ENCODE results near the gene NKX1-1. TPM values are rescaled to one million over a fixed set of nuclear protein-coding genes. Genes with fewer than 3 reads are reported as not detected.

Gene NKX1-1
- total and polyA plus RNA-seq, 11 donors, result not detected

- TF ChIP-seq, protein P1, sequence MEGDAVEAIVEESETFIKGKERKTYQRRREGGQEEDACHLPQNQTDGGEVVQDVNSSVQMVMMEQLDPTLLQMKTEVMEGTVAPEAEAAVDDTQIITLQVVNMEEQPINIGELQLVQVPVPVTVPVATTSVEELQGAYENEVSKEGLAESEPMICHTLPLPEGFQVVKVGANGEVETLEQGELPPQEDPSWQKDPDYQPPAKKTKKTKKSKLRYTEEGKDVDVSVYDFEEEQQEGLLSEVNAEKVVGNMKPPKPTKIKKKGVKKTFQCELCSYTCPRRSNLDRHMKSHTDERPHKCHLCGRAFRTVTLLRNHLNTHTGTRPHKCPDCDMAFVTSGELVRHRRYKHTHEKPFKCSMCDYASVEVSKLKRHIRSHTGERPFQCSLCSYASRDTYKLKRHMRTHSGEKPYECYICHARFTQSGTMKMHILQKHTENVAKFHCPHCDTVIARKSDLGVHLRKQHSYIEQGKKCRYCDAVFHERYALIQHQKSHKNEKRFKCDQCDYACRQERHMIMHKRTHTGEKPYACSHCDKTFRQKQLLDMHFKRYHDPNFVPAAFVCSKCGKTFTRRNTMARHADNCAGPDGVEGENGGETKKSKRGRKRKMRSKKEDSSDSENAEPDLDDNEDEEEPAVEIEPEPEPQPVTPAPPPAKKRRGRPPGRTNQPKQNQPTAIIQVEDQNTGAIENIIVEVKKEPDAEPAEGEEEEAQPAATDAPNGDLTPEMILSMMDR (IDR thresholded peaks at IDR 0.05), result no peak
- TF ChIP-seq POLR2A (IDR thresholded peaks at IDR 0.05), result no peak
- ATAC-seq (no peak), DNase-seq (peak in 3 of 5 donors; percentile 15 to 57 (median 24))
- H3K4me1 ChIP-seq, result no peaks in the 10 kb centered on the region
- intact Hi-C loops (cut with DNase I), result no loop called here
- no peak overlapping the region for H3K27ac ChIP-seq
- H3K27me3 ChIP-seq, result no peaks in the 10 kb centered on the region
- 90 to 96% (median 92%) methylated on average over 20 to 34 of the region's 34 CpGs for WGBS, 4 donors
- H3K9me3 ChIP-seq, result peaks cover 0 to 15% (median 8%) of the 10 kb centered on the region in 12 donors
- no peak overlapping the region for H3K4me3 ChIP-seq
- H3K36me3 ChIP-seq, result peaks cover 0 to 52% (median 24%) of the 10 kb centered on the region in 9 donors
Measured at GRCh38 chr4:1383728-1384591, 22.3 kb downstream of the NKX1-1 start.

DNA sequence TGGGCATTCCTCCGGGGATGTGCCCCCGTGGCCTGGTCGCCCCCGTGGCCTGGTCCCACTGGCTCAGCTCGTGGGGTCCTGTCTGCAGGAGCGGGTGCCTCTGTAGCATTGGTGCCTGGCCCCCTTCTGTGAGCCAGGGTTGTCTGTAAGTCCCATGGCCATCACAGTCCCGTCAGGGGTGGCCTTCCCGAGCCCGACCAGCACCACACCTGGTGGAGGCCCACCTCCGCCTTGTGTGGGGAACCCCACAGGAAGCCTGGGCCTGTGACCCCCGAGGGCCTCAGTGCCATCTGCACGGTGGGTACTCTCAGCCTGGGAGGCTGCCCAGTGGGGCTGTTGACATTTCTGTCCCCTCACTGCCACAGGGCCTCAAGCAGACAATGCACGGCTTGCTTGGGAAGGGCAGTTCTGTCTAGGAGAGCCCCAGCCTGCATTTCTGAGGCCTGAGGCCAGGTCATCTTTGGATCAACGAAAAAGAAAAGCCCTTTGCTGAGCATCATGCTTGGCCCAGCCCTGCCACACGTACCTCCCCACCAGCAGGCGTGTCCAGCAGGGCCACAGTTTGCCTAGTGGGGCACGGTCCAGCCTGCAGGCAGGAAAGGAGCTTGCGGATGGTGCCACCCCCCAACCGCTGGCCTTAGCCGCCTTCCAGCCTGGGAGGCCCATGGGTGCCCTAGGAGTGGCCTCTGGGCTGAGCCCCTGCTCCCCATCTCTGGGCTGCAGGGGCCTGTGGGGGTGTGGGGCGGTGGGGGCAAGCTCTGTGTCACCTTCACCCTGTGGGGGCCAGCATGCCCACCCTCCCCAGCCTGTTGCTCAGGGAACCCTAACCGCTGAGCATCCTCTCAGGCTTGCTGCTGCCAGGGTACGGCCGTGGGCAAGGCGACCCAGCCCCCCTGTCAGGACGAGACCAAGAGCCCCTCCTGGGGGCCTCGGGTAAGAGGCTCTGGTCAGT is 23.2 kb downstream of the NKX1-1 start:
- H3K27ac ChIP-seq, result no peak overlapping the region
- no peaks in the 10 kb centered on the region for H3K4me1 ChIP-seq
- DNase-seq (peak in 3 of 5 donors; percentile 13 to 56 (median 18)), ATAC-seq (no peak)
- H3K27me3 ChIP-seq, result no peaks in the 10 kb centered on the region
- no peak overlapping the region for H3K4me3 ChIP-seq
- TF ChIP-seq POLR2A (IDR thresholded peaks at IDR 0.05), result no peak
- TF ChIP-seq, protein P1 (IDR thresholded peaks at IDR 0.05), result no peak
- intact Hi-C loops (cut with DNase I), result no loop called here
- WGBS, 4 donors, result 90 to 95% (median 92%) methylated on average over 18 to 27 of the region's 27 CpGs
- H3K36me3 ChIP-seq, result peaks cover 0 to 51% (median 24%) of the 10 kb centered on the region in 9 donors
- peaks cover 0 to 6% (median 0%) of the 10 kb centered on the region in 12 donors for H3K9me3 ChIP-seq

DNA sequence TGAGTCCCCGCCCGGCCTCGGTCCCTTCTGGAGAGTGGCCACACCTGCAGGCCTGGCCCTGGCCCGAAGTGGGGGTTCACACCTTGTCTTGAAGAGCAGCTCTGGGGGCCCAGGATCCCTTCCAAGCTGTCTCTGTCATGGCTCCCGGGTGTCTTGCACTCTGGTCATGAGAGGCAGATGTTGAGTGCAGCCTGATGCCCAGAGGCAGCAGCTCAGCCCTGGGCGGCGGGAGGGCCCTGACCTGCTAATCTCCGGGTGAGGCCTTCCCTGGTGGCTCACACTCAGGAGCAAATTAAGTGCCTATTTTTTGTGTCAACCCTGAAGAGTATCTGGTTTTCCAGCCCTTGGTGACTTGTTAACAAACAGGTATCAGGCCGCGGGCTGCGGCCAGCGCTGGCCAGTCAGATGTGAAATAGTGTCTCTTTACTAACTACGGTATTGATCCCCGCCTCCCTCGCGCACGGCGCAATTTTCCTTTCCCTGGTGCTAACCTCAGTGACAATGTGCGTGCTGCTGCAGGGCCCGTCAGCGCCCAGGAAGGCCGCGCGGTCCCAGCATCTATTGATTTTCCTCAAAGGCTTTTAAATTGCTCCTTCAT is 24.2 kb downstream of the NKX1-1 start:
- TF ChIP-seq, protein P1 (IDR thresholded peaks at IDR 0.05), result no peak
- no peak for TF ChIP-seq POLR2A (IDR thresholded peaks at IDR 0.05)
- WGBS, 4 donors, result 94 to 96% (median 96%) methylated on average over 24 of the region's 24 CpGs
- Histone ChIP-seq H3K9me3 (no peaks in the 10 kb centered on the region), H3K4me1 (no peaks in the 10 kb centered on the region), H3K27ac (no peak overlapping the region), H3K27me3 (no peaks in the 10 kb centered on the region), H3K4me3 (no peak overlapping the region), H3K36me3 (peaks cover 0 to 50% (median 24%) of the 10 kb centered on the region in 9 donors)
- no peak for ATAC-seq
- intact Hi-C loops (cut with DNase I), result no loop called here
- peak in 3 of 5 donors; percentile 16 to 31 (median 20) for DNase-seq
